Caco-2 (cell line): Measurements from ENCODE around the gene KCNA3. TPM values are rescaled to one million over a fixed set of nuclear protein-coding genes. Genes with fewer than 3 reads are reported as not detected.
"Not testable (repeated sequence)": the region's sequence is repeated elsewhere in the genome, so short reads cannot be mapped to it uniquely, and the experiment has no call there.

ENCODE experiments used
- BruUV-seq: library from RNA; stranded (reverse); fragments of 400-500 nt; replicated peaks from 2 replicates; lab custom pipeline; 2021; lab: Mats Ljungman, UMichigan
- CTCF ChIA-PET: fragments of 300-600 bp; sonication (Branson Sonifier 250); formaldehyde crosslinking; loops from one replicate; lab custom pipeline; 2022; ENCODE audit warnings: antibody characterized with exemption; lab: Charles Lee
- POLR2A ChIA-PET: fragments of 300-600 bp; sonication (Branson Sonifier 250); formaldehyde crosslinking; loops from one replicate; lab custom pipeline; 2022; ENCODE audit warnings: antibody characterized with exemption; lab: Charles Lee
- DNase-seq, 2 experiments: peaks; one replicate each; pipeline versions ENCODE4 v3.0.0 to v3.0.0-alpha.2; 2020 to 2022
- H3K27me3 ChIP-seq: replicated peaks from 2 replicates; pipeline ENCODE4 v1.6.0; 2011; ENCODE audit warnings: low read length; ENCODE audit not compliant: control insufficient read depth, insufficient read depth
- H3K36me3 ChIP-seq: 2 replicates; pipeline ENCODE4 v1.5.1; 2011; ENCODE audit warnings: low read length; ENCODE audit not compliant: control insufficient read depth, insufficient read depth
- H3K4me1 ChIP-seq: fragments of 250-450 bp; sonication (Bioruptor Pico); 2 replicates; pipeline ENCODE4 v1.5.1; 2020; ENCODE audit warnings: mild to moderate bottlenecking
- H3K4me3 ChIP-seq: 2 replicates; pipeline ENCODE4 v1.5.1; 2011; ENCODE audit warnings: low read depth, mild to moderate bottlenecking, control low read depth, low read length
- H3K9me3 ChIP-seq: fragments of 250-450 bp; sonication (Bioruptor Pico); 2 replicates; pipeline ENCODE4 v1.5.1; 2020; ENCODE audit warnings: mild to moderate bottlenecking, moderate library complexity
- H3K27ac Mint-ChIP-seq: one replicate; pipeline ENCODE4 v1.8.0; 2022; ENCODE audit warnings: mixed read lengths; ENCODE audit not compliant: unreplicated experiment
- H3K27me3 Mint-ChIP-seq: one replicate; pipeline ENCODE4 v1.8.0; 2022; ENCODE audit warnings: mixed read lengths; ENCODE audit not compliant: insufficient read depth, unreplicated experiment
- H3K36me3 Mint-ChIP-seq: one replicate; pipeline ENCODE4 v1.8.0; 2022; ENCODE audit warnings: mild to moderate bottlenecking, mixed read lengths; ENCODE audit not compliant: insufficient read depth, unreplicated experiment
- H3K4me1 Mint-ChIP-seq: one replicate; pipeline ENCODE4 v1.8.0; 2022; ENCODE audit warnings: low read depth, mixed read lengths; ENCODE audit not compliant: unreplicated experiment
- H3K4me3 Mint-ChIP-seq: one replicate; pipeline ENCODE4 v1.8.0; 2022; ENCODE audit warnings: mild to moderate bottlenecking, moderate library complexity, mixed read lengths; ENCODE audit not compliant: unreplicated experiment
- H3K9me3 Mint-ChIP-seq: one replicate; pipeline ENCODE4 v1.8.0; 2022; ENCODE audit warnings: mixed read lengths; ENCODE audit not compliant: unreplicated experiment
- CTCF ChIP-seq, 2 experiments: fragments of 200-600 bp in 1 of 2; IDR thresholded peaks; 1 replicate in 1 of 2; 2 replicates in 1 of 2; pipeline versions ENCODE4 v1.5.1 to v1.8.0; 2011 to 2022; ENCODE audit warnings: antibody characterized with exemption in 1 of 2, control low read depth in 1 of 2, inconsistent platforms in 1 of 2, low read depth in 1 of 2, low read length in 1 of 2, mild to moderate bottlenecking in 1 of 2, moderate library complexity in 1 of 2; ENCODE audit not compliant: insufficient read depth in 1 of 2, severe bottlenecking in 1 of 2, unreplicated experiment in 1 of 2
- intact Hi-C: fragments of 100-400 bp; cut with micrococcal nuclease; formaldehyde crosslinking; loops from one replicate; pipeline ENCODE4 v1.10.0; 2022; ENCODE audit not compliant: unreplicated experiment
- total RNA-seq: library from RNA; stranded (reverse); gene quantifications from 2 replicates; pipeline ENCODE4 v1.2.3, GENCODE V29; 2022

The KCNA3 gene
- total RNA-seq, 1 experiment from 2014 or later: not detected

GRCh38 chr1:110663241-110663640 is 11.5 kb downstream of the KCNA3 start:
- intact Hi-C loops: no loop called here
- no peak overlapping the region for H3K4me3 Mint-ChIP-seq
- H3K36me3 Mint-ChIP-seq: no peaks in the 10 kb centered on the region
- H3K9me3 Mint-ChIP-seq: no peaks in the 10 kb centered on the region
- H3K27me3 ChIP-seq: no peaks in the 10 kb centered on the region
- H3K27ac Mint-ChIP-seq: no peak overlapping the region
- no peak for DNase-seq
- H3K36me3 ChIP-seq: no peaks in the 10 kb centered on the region
- ChIA-PET CTCF (no interaction called here), POLR2A (no interaction called here)
- BruUV-seq: no TSS peak
- no peak for TF ChIP-seq CTCF (IDR thresholded peaks at IDR 0.05; ENCODE audit: insufficient read depth in 1 of 2, low read depth in 1 of 2, low read length in 1 of 2, severe bottlenecking in 1 of 2, unreplicated experiment in 1 of 2)
- no peaks in the 10 kb centered on the region for H3K4me1 Mint-ChIP-seq
- H3K4me1 ChIP-seq: no peaks in the 10 kb centered on the region
- H3K9me3 ChIP-seq: no peaks in the 10 kb centered on the region
- H3K27me3 Mint-ChIP-seq: peaks cover 3% of the 10 kb centered on the region
- no peak overlapping the region for H3K4me3 ChIP-seq

DNA sequence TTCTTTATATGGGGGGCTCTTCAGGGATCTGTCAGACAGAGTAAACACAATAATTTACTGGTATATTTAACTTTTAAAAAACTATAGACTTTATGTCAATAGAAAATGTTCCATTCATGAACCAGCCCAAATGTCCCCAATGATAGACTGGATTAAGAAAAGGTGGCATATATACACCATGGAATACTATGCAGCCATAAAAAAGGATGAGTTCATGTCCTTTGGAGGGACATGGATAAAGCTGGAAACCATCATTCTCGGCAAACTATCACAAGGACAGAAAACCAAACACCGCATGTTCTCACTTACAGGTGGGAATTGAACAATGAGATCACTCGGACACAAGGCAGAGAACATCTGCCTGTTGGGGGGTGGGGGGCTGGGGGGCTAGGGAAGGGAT is 15.2 kb downstream of the KCNA3 start:
- H3K9me3 Mint-ChIP-seq, H3K9me3 ChIP-seq, POLR2A ChIA-PET, H3K4me1 Mint-ChIP-seq, H3K4me1 ChIP-seq, CTCF ChIA-PET, BruUV-seq, intact Hi-C loops, H3K27me3 ChIP-seq, DNase-seq, H3K4me3 Mint-ChIP-seq, H3K27ac Mint-ChIP-seq, H3K36me3 ChIP-seq, H3K27me3 Mint-ChIP-seq, H3K36me3 Mint-ChIP-seq, H3K4me3 ChIP-seq: not testable (repeated sequence)

GRCh38 chr1:110657351-110657750 is 17.4 kb downstream of the KCNA3 start:
- TF ChIP-seq CTCF (IDR thresholded peaks at IDR 0.05; ENCODE audit: insufficient read depth in 1 of 2, low read depth in 1 of 2, low read length in 1 of 2, severe bottlenecking in 1 of 2, unreplicated experiment in 1 of 2): no peak
- CTCF ChIA-PET: no interaction called here

DNA sequence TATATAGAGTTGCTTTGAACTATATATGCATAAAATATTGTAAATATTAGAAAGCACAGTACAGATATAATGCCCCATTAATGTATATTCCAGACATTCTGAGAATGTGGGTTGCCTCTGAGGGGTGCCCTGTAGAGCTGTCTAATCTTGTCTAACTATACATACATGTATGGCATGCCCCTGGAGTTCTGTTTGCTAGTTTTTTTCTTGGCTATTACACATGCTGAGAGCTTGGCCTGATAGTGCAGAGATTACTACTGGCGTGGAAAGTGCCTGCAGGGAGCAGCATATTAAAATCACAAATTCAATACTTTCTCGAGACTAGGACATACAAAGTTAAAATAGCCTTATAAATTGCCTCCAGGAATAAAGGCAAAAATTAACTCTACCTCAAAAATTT is 24.1 kb downstream of the KCNA3 start:
- ChIA-PET CTCF (no interaction called here), POLR2A (no interaction called here)
- no peak for DNase-seq
- Mint-ChIP-seq H3K4me3 (no peak overlapping the region), H3K36me3 (no peaks in the 10 kb centered on the region), H3K9me3 (no peaks in the 10 kb centered on the region), H3K4me1 (no peaks in the 10 kb centered on the region), H3K27ac (no peak overlapping the region), H3K27me3 (peaks cover 5% of the 10 kb centered on the region)
- BruUV-seq: no TSS peak
- no peaks in the 10 kb centered on the region for H3K27me3 ChIP-seq
- TF ChIP-seq CTCF (IDR thresholded peaks at IDR 0.05; ENCODE audit: insufficient read depth in 1 of 2, low read depth in 1 of 2, low read length in 1 of 2, severe bottlenecking in 1 of 2, unreplicated experiment in 1 of 2): no peak
- no peaks in the 10 kb centered on the region for H3K4me1 ChIP-seq
- H3K9me3 ChIP-seq: no peaks in the 10 kb centered on the region
- intact Hi-C loops: no loop called here
- H3K36me3 ChIP-seq: no peaks in the 10 kb centered on the region
- no peak overlapping the region for H3K4me3 ChIP-seq

More at GRCh38 chr1:110657351-110657750, 17.4 kb downstream of the KCNA3 start:
- Histone ChIP-seq H3K4me1 (no peaks in the 10 kb centered on the region), H3K9me3 (no peaks in the 10 kb centered on the region), H3K4me3 (no peak overlapping the region), H3K36me3 (no peaks in the 10 kb centered on the region), H3K27me3 (no peaks in the 10 kb centered on the region)
- Mint-ChIP-seq H3K27me3 (peaks cover 5% of the 10 kb centered on the region), H3K36me3 (no peaks in the 10 kb centered on the region), H3K4me3 (no peak overlapping the region), H3K27ac (no peak overlapping the region), H3K4me1 (no peaks in the 10 kb centered on the region), H3K9me3 (no peaks in the 10 kb centered on the region)
- POLR2A ChIA-PET: interaction anchor here (0.6 kb wide), 1 partner anchor 93 kb away, joined by 4 read pairs; no protein-coding TSS in a partner anchor
- DNase-seq: no peak
- intact Hi-C loops: no loop called here
- no TSS peak for BruUV-seq
